22Rv1 (cell line): ENCODE results near the gene SMAD3.
"Not testable (repeated sequence)": the region's sequence is repeated elsewhere in the genome, so short reads cannot be mapped to it uniquely, and the experiment has no call there.

Experiments
- H3K27ac ChIP-seq: fragments of 450-650 bp; 2 replicates; pipeline ENCODE4 v1.5.1; 2017
- CTCF ChIP-seq: fragments of 450-650 bp; IDR thresholded peaks from 2 replicates; pipeline ENCODE4 v1.5.1; 2017; ENCODE audit warnings: mild to moderate bottlenecking
- ZFX ChIP-seq: fragments of 450-650 bp; IDR thresholded peaks from 2 replicates; pipeline ENCODE4 v1.6.1; 2017; ENCODE audit warnings: antibody characterized with exemption, borderline replicate concordance

Gene SMAD3

GRCh38 chr15:67120009-67120838 lies 54.8 kb downstream of the SMAD3 start:
- TF ChIP-seq CTCF (no peak), ZFX (no peak)
- no peak overlapping the region for H3K27ac ChIP-seq

- no peak for TF ChIP-seq ZFX
- no peak for TF ChIP-seq CTCF
Observed at GRCh38 chr15:67120839-67121643, 55.6 kb downstream of the SMAD3 start.

DNA sequence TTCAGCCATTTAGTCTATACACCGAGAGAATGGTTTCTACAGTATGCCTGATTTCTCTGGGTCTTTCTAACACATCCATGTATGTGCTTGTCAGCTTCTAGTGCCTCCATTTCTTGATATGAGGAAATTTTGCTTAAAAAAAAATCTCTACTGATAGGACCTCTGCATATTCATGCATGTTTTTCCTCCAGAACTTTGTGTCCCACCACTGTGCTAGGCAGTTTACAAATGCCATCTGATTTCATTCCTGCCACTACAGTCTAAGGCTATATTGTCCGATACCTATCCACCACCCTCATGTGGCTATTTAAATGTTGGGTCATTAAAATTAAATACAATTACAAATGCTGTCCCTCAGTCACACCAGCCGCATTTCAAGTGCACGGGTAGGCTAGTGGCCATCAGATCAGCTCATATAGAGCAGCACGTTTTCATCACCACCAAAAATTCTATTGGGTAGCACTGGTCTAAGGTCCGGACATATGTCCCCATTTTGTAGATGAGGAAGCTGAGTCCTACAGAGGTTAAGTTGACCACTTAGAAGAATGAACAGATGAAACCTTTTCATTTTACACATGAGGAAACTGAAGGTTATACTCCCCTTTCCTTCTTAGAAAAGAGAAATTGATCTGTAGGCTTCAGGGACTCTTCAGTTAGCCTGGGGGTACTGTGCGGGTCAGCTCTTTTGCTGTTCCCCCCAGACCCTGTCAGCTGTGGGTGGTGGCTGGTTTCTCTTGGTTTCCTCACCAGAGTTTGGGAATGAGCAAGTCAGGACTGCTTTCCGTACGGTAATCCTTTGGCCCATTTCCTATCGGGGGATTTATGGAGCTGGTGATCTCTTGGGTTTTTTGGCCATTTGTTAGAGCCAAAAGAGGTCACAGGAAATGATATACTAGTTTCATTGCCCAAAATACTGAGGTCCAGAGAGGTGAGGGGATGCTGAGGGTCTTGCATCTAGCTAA lies 56.5 kb downstream of the SMAD3 start:
- no peak overlapping the region for H3K27ac ChIP-seq
- TF ChIP-seq ZFX (no peak), CTCF (no peak)

More at GRCh38 chr15:67120839-67121643, 55.6 kb downstream of the SMAD3 start:
- no peak overlapping the region for H3K27ac ChIP-seq

DNA sequence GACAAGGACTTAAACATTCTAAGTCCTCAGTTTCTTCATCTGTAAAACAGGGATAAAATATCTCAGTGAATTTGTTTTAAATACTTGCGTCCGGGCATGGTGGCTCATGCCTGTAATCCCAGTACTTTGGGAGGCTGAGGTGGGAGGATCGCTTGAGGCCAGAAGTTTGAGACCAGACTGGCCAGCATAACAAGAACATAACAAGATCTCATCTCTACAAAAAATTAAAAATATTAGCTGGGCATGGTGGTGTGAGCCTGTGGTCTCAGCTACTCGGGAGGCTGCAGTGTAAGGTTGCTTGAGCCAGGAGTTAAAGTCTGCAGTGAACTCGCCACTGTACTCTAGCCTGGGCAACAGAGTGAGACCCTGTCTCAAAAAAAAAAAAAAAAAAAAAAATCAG lies 57.4 kb downstream of the SMAD3 start:
- not testable (repeated sequence) for H3K27ac ChIP-seq

GRCh38 chr15:67123291-67123690 lies 57.9 kb downstream of the SMAD3 start:
- H3K27ac ChIP-seq: not testable (repeated sequence)

- TF ChIP-seq ZFX (no peak), CTCF (no peak)
- H3K27ac ChIP-seq: no peak overlapping the region
Observed at GRCh38 chr15:67124111-67124510, 58.7 kb downstream of the SMAD3 start.

DNA sequence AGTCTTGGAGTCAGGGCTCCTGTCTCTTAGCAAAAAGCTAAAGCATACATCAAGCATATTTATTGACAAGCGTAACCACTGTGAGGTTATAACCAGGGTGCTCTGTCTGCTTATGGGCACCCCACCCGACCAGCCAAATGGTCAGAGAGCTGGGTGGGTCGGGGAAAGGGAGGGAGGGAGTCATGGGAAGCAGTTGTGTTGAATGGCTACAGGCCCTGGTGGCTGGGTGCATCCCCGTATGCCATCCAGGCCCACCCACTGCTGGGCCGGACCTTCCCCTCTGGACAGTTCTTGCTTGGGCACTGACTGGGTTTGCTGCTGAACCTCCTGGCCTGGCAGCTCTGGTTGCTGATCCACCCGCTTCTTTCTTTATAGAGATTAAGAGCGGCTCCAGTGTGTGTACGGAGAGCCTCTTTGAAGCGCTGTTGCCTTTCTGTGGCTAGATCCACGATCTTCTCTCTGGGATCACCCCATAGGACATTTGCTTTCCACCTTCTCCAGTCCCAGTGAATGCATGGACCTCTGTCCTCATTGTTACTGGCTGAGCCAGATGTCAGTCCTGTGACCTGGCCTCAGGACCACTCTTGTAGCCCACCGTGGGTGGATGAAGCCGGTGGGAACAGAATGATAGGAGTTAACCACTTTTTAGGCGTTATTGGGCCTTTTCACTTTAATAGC lies 59.6 kb downstream of the SMAD3 start:
- H3K27ac ChIP-seq: no peak overlapping the region
- TF ChIP-seq ZFX: no peak
